Measurements from ENCODE around the gene VIL1. TPM values are rescaled to one million over a fixed set of nuclear protein-coding genes. Genes with fewer than 3 reads are reported as not detected.

VIL1 gene
- total RNA-seq, 1 donor, result not detected

- Histone ChIP-seq H3K79me2 (ENCODE audit: insufficient read depth, low read length) (no peaks in the 10 kb centered on the region), H3K4me2 (ENCODE audit: insufficient read depth, low read length) (no peak overlapping the region), H3K27me3 (ENCODE audit: insufficient read depth, low read length) (peaks cover 6% of the 10 kb centered on the region), H3K4me3 (ENCODE audit: insufficient read depth, low read length) (no peak overlapping the region), H3K9me3 (ENCODE audit: low read depth, low read length) (no peaks in the 10 kb centered on the region), H4K20me1 (ENCODE audit: insufficient read depth, low read length) (no peaks in the 10 kb centered on the region), H3K27ac (ENCODE audit: low read depth, low read length) (no peak overlapping the region), H3K36me3 (ENCODE audit: insufficient read depth, low read length) (no peaks in the 10 kb centered on the region), H2AFZ (ENCODE audit: low read length) (no peak overlapping the region), H3K4me1 (ENCODE audit: insufficient read depth, low read length) (no peaks in the 10 kb centered on the region)
- DNase-seq (ENCODE audit: insufficient read length, low spot score, missing footprints), result peak; percentile 36
- TF ChIP-seq, protein P1, sequence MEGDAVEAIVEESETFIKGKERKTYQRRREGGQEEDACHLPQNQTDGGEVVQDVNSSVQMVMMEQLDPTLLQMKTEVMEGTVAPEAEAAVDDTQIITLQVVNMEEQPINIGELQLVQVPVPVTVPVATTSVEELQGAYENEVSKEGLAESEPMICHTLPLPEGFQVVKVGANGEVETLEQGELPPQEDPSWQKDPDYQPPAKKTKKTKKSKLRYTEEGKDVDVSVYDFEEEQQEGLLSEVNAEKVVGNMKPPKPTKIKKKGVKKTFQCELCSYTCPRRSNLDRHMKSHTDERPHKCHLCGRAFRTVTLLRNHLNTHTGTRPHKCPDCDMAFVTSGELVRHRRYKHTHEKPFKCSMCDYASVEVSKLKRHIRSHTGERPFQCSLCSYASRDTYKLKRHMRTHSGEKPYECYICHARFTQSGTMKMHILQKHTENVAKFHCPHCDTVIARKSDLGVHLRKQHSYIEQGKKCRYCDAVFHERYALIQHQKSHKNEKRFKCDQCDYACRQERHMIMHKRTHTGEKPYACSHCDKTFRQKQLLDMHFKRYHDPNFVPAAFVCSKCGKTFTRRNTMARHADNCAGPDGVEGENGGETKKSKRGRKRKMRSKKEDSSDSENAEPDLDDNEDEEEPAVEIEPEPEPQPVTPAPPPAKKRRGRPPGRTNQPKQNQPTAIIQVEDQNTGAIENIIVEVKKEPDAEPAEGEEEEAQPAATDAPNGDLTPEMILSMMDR (IDR thresholded peaks at IDR 0.05; ENCODE audit: extremely low read depth, low read depth, low read length), result no peak
These were observed 8.8 kb downstream of the VIL1 start for GRCh38 chr2:218427741-218428140.

DNA sequence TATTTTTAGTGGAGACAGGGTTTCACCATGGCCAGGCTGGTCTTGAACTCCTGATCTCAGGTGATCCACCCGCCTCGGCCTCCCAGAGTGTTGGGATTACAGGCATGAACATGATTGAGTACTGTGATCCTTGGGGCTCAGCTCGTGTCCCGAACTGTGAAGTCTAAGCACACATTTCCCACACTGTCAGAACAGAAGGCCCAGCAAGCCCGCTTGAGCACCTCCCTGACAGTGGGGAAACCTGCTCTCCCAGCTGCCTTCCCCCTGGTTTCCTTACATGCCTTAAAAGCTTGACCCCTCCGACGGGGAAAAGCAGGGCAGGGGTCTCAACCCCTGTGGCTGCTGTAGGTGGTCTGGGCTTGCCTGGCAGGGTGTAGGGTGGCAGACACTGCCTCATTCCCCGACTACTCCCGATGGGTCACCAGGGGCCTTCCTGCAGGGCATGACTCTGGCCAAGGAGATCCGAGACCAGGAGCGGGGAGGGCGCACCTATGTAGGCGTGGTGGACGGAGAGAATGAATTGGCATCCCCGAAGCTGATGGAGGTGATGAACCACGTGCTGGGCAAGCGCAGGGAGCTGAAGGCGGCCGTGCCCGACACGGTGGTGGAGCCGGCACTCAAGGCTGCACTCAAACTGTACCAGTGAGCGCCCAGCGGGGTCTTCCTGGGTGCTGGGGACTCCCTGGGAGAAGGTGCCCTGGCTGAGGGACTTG lies 10.1 kb downstream of the VIL1 start:
- Histone ChIP-seq H3K27me3 (ENCODE audit: insufficient read depth, low read length) (peaks cover 6% of the 10 kb centered on the region), H3K4me3 (ENCODE audit: insufficient read depth, low read length) (no peak overlapping the region), H2AFZ (ENCODE audit: low read length) (no peak overlapping the region), H3K9me3 (ENCODE audit: low read depth, low read length) (no peaks in the 10 kb centered on the region), H4K20me1 (ENCODE audit: insufficient read depth, low read length) (no peaks in the 10 kb centered on the region), H3K4me1 (ENCODE audit: insufficient read depth, low read length) (no peaks in the 10 kb centered on the region), H3K4me2 (ENCODE audit: insufficient read depth, low read length) (no peak overlapping the region), H3K27ac (ENCODE audit: low read depth, low read length) (no peak overlapping the region), H3K36me3 (ENCODE audit: insufficient read depth, low read length) (no peaks in the 10 kb centered on the region), H3K79me2 (ENCODE audit: insufficient read depth, low read length) (no peaks in the 10 kb centered on the region)
- TF ChIP-seq, protein P1 (IDR thresholded peaks at IDR 0.05; ENCODE audit: extremely low read depth, low read depth, low read length), result no peak
- peak; percentile 58 for DNase-seq (ENCODE audit: insufficient read length, low spot score, missing footprints)

DNA sequence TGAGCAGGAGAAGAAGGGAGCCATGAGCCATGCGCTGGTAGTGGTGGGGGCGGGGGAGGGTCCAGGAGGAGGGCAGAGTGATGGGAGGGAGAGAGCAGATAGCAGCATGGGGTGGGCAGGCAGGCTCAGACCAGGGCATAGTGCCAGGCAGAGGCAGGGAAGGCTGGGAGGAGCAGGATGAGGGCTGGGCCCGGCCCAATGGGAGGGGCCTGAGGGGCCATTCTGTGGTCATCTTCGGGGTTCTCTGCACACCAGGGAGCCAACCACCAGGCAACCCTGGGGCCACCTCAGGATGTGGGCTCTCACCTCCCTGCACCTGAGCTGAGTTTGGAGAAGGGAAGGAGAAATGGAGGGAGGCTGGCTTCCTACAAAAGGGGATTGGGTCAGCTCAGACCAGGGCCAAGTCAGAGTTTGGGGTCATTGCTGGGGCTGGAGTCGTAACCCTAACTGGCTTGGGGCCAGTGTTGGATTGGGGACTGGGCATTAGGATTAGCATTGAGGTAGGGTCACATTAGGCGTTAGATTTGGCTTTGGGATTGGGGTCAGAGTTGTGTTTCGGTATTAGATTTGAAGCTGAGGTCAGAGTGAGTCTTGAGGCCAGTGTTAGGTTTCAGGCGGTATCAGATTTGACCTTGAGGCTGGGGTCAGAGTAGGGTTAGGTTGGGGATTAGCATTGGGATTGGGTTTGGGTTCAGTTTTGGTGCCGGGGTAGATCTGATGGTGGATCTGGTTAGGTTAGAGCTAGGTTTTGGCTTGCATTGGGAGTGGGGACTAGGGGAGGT lies 11.2 kb downstream of the VIL1 start:
- Histone ChIP-seq H3K36me3 (ENCODE audit: insufficient read depth, low read length) (no peaks in the 10 kb centered on the region), H3K27ac (ENCODE audit: low read depth, low read length) (no peak overlapping the region), H4K20me1 (ENCODE audit: insufficient read depth, low read length) (no peaks in the 10 kb centered on the region), H2AFZ (ENCODE audit: low read length) (no peak overlapping the region), H3K4me3 (ENCODE audit: insufficient read depth, low read length) (no peak overlapping the region), H3K9me3 (ENCODE audit: low read depth, low read length) (no peaks in the 10 kb centered on the region), H3K27me3 (ENCODE audit: insufficient read depth, low read length) (peaks cover 6% of the 10 kb centered on the region), H3K79me2 (ENCODE audit: insufficient read depth, low read length) (no peaks in the 10 kb centered on the region), H3K4me1 (ENCODE audit: insufficient read depth, low read length) (no peaks in the 10 kb centered on the region), H3K4me2 (ENCODE audit: insufficient read depth, low read length) (no peak overlapping the region)
- DNase-seq (ENCODE audit: insufficient read length, low spot score, missing footprints), result peak; percentile 50
- TF ChIP-seq, protein P1 (IDR thresholded peaks at IDR 0.05; ENCODE audit: extremely low read depth, low read depth, low read length), result no peak

- Histone ChIP-seq H3K79me2 (ENCODE audit: insufficient read depth, low read length) (no peaks in the 10 kb centered on the region), H3K27ac (ENCODE audit: low read depth, low read length) (no peak overlapping the region), H3K27me3 (ENCODE audit: insufficient read depth, low read length) (peaks cover 6% of the 10 kb centered on the region), H3K9me3 (ENCODE audit: low read depth, low read length) (no peaks in the 10 kb centered on the region), H3K4me3 (ENCODE audit: insufficient read depth, low read length) (no peak overlapping the region), H3K4me2 (ENCODE audit: insufficient read depth, low read length) (no peak overlapping the region), H3K36me3 (ENCODE audit: insufficient read depth, low read length) (no peaks in the 10 kb centered on the region), H2AFZ (ENCODE audit: low read length) (no peak overlapping the region), H3K4me1 (ENCODE audit: insufficient read depth, low read length) (no peaks in the 10 kb centered on the region), H4K20me1 (ENCODE audit: insufficient read depth, low read length) (no peaks in the 10 kb centered on the region)
- TF ChIP-seq, protein P1 (IDR thresholded peaks at IDR 0.05; ENCODE audit: extremely low read depth, low read depth, low read length), result no peak
- no peak for DNase-seq (ENCODE audit: insufficient read length, low spot score, missing footprints)
These were observed 11.8 kb downstream of the VIL1 start for GRCh38 chr2:218430721-218431120.
